GM10266 (cell line): ENCODE results near the gene MYO19.

Experiments
- DNase-seq: peaks from one replicate; pipeline ENCODE4 v3.0.0; 2012; ENCODE audit errors: extremely low spot score
- TF ChIP-seq, protein P1 (sequence below): IDR thresholded peaks from 2 replicates; pipeline ENCODE4 v1.5.1; 2012; ENCODE audit warnings: mild to moderate bottlenecking, low read depth; ENCODE audit not compliant: control insufficient read depth, insufficient read depth; ENCODE audit errors: missing control alignments

Gene MYO19

GRCh38 chr17:36527621-36528250 lies 6.9 kb downstream of the MYO19 start:
- no peak for DNase-seq
- TF ChIP-seq, protein P1, sequence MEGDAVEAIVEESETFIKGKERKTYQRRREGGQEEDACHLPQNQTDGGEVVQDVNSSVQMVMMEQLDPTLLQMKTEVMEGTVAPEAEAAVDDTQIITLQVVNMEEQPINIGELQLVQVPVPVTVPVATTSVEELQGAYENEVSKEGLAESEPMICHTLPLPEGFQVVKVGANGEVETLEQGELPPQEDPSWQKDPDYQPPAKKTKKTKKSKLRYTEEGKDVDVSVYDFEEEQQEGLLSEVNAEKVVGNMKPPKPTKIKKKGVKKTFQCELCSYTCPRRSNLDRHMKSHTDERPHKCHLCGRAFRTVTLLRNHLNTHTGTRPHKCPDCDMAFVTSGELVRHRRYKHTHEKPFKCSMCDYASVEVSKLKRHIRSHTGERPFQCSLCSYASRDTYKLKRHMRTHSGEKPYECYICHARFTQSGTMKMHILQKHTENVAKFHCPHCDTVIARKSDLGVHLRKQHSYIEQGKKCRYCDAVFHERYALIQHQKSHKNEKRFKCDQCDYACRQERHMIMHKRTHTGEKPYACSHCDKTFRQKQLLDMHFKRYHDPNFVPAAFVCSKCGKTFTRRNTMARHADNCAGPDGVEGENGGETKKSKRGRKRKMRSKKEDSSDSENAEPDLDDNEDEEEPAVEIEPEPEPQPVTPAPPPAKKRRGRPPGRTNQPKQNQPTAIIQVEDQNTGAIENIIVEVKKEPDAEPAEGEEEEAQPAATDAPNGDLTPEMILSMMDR, result no peak

- DNase-seq, result no peak
- TF ChIP-seq, protein P1, result no peak
These were observed 8.8 kb downstream of the MYO19 start for GRCh38 chr17:36525888-36526287.

GRCh38 chr17:36525113-36525512 lies 9.6 kb downstream of the MYO19 start:
- TF ChIP-seq, protein P1, result no peak
- DNase-seq, result no peak

DNA sequence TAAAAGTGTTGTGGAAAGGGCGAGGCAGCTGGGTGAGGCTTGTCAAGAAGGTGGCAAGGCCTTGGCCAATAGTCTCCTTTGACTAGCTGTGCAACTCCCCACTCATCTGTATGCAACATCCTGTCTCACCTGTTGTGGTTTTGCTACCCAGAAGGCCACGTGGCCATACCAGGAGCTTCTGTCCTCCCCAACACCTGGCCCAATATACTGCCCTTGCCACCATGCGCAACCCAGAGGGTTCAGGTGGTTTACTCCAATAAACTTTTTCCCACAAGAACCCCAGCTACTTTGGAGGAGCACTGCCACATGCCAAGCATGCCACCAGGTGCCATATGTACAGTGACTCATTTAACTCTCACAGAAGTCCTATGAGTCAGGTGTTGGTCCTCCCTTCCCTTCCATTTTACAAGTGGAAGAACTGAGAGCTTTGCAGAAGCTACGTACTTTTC lies 10.2 kb downstream of the MYO19 start:
- TF ChIP-seq, protein P1, result no peak
- DNase-seq, result no peak

DNA sequence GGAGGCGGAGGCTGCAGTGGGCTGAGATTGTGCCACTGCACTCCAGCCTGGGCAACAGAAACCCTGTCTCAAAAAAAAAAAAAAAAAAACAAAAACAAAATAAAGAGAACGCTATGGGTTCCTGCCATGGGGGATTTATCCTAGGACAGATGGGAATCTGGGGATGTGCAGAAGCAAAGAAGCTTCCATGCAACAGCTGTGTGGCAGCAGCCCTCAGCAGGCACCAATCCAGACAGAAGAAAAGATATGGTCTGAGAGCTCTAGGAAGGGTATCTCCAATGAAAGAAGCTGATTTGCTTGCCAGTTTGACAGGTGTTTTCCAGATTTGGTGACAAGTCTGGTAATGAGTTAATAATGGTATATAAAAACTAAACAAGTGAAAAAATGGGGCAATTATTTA lies 11.6 kb downstream of the MYO19 start:
- TF ChIP-seq, protein P1, result no peak
- no peak for DNase-seq

DNA sequence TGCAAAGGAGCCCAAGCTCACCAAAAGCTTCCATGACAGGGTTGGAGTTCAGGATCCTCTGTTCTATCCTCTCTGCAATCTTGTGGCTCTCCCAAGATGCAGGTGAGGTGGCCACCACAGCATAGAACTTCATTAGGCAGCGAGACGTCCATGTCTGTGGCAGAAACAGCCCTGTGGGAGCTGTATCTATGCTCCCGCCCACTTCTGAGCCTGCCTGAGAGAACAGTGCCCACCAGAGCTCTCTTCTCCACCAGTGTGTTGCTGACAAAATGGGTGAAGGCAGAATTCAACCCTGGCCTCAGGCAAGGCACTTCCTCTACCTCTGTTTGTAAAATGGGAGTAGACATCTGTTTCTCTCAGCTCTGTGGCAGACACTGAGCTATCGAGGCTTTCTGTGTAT lies 18.8 kb downstream of the MYO19 start:
- DNase-seq, result no peak
- TF ChIP-seq, protein P1, result no peak

- DNase-seq, result no peak
- TF ChIP-seq, protein P1, result no peak
These were observed 19.8 kb downstream of the MYO19 start for GRCh38 chr17:36514856-36515255.
